Glutamatergic neuron (in vitro differentiated cells): ENCODE data around the gene RUVBL2. TPM values are rescaled to one million over a fixed set of nuclear protein-coding genes. Genes with fewer than 3 reads are reported as not detected.

Experiments
- microRNA-seq: library from miRNA; unstranded; fragments of <30 nt; microRNA quantifications from one replicate; pipeline ENCODE4, GENCODE V29; 2020; ENCODE audit not compliant: unreplicated experiment
- total RNA-seq: library from RNA; stranded (reverse); fragmentation: NEBNext Ultra II Directional; extraction: Animal tissue kit (Norgen Biotek cat#: 25700); gene quantifications from one replicate; pipeline ENCODE4 v1.2.1, GENCODE V29; 2021; ENCODE audit not compliant: unreplicated experiment

The RUVBL2 gene
- total RNA-seq, 1 donor from 2014 or later = 60.9 TPM

Small RNA genes lying within 50 kb of the gene (microRNA-seq; reads per million reads assigned to microRNA genes)
- 1.4 reads per million, percentile 3 among the genes with 10 or more reads in this experiment for gene MIR6798

Other genes starting within 250 kb of the RUVBL2 start
- gene IZUMO1, start 247.0 kb upstream of the RUVBL2 start, total RNA-seq = not detected
- gene FUT1, start 241.2 kb upstream of the RUVBL2 start, total RNA-seq = 4.4 TPM
- gene FGF21, start 238.4 kb upstream of the RUVBL2 start, total RNA-seq = not detected
- gene BCAT2, start 182.9 kb upstream of the RUVBL2 start, total RNA-seq = 22.3 TPM
- gene HSD17B14, start 157.4 kb upstream of the RUVBL2 start, total RNA-seq = 1.0 TPM
- 9.4 TPM for gene PLEKHA4, start 125.3 kb upstream of the RUVBL2 start, total RNA-seq
- 106 TPM for gene PPP1R15A, start 121.5 kb upstream of the RUVBL2 start, total RNA-seq
- not detected for gene TULP2, start 95.1 kb upstream of the RUVBL2 start, total RNA-seq
- gene NUCB1, start 93.6 kb upstream of the RUVBL2 start, total RNA-seq = 115 TPM
- not detected for gene DHDH, start 60.2 kb upstream of the RUVBL2 start, total RNA-seq
- gene BAX, start 39.0 kb upstream of the RUVBL2 start, total RNA-seq = 87.7 TPM
- gene FTL, start 28.6 kb upstream of the RUVBL2 start, total RNA-seq = 875 TPM
- 69.0 TPM for gene GYS1, start 578 bp upstream of the RUVBL2 start, total RNA-seq
- not detected for gene LHB, start 23.2 kb downstream of the RUVBL2 start, total RNA-seq
- not detected for gene CGB3, start 30.4 kb downstream of the RUVBL2 start, total RNA-seq
- not detected for gene CGB2, start 38.0 kb downstream of the RUVBL2 start, total RNA-seq
- gene CGB1, start 43.0 kb downstream of the RUVBL2 start, total RNA-seq = not detected
- not detected for gene CGB5, start 50.0 kb downstream of the RUVBL2 start, total RNA-seq
- gene CGB8, start 55.2 kb downstream of the RUVBL2 start, total RNA-seq = not detected
- not detected for gene CGB7, start 63.9 kb downstream of the RUVBL2 start, total RNA-seq
- gene NTF4, start 70.9 kb downstream of the RUVBL2 start, total RNA-seq = not detected
- gene KCNA7, start 78.8 kb downstream of the RUVBL2 start, total RNA-seq = not detected
- 300 TPM for gene SNRNP70, start 91.6 kb downstream of the RUVBL2 start, total RNA-seq
- gene LIN7B, start 120.5 kb downstream of the RUVBL2 start, total RNA-seq = 32.6 TPM
- gene C19orf73, start 125.3 kb downstream of the RUVBL2 start, total RNA-seq = 3.2 TPM
- gene PPFIA3, start 125.7 kb downstream of the RUVBL2 start, total RNA-seq = 104 TPM
- gene HRC, start 161.5 kb downstream of the RUVBL2 start, total RNA-seq = 26.6 TPM
- gene TRPM4, start 163.9 kb downstream of the RUVBL2 start, total RNA-seq = 54.1 TPM